Lower leg skin (tissue), 3 donors: Measurements from ENCODE around the gene YTHDF1.

Source experiments
- CTCF ChIP-seq, 3 donors: fragments of 450-650 bp; IDR thresholded peaks; one replicate each; pipeline ENCODE4 v1.5.1; 2016; ENCODE audit warnings: antibody characterized with exemption in 3 of 3, mild to moderate bottlenecking in 3 of 3, moderate library complexity in 2 of 3
- POLR2A ChIP-seq, 2 donors: fragments of 450-650 bp; IDR thresholded peaks; one replicate each; pipeline ENCODE4 v1.6.1; 2016 to 2017; ENCODE audit warnings: antibody characterized with exemption in 2 of 2, mild to moderate bottlenecking in 1 of 2, moderate library complexity in 1 of 2

DNA sequence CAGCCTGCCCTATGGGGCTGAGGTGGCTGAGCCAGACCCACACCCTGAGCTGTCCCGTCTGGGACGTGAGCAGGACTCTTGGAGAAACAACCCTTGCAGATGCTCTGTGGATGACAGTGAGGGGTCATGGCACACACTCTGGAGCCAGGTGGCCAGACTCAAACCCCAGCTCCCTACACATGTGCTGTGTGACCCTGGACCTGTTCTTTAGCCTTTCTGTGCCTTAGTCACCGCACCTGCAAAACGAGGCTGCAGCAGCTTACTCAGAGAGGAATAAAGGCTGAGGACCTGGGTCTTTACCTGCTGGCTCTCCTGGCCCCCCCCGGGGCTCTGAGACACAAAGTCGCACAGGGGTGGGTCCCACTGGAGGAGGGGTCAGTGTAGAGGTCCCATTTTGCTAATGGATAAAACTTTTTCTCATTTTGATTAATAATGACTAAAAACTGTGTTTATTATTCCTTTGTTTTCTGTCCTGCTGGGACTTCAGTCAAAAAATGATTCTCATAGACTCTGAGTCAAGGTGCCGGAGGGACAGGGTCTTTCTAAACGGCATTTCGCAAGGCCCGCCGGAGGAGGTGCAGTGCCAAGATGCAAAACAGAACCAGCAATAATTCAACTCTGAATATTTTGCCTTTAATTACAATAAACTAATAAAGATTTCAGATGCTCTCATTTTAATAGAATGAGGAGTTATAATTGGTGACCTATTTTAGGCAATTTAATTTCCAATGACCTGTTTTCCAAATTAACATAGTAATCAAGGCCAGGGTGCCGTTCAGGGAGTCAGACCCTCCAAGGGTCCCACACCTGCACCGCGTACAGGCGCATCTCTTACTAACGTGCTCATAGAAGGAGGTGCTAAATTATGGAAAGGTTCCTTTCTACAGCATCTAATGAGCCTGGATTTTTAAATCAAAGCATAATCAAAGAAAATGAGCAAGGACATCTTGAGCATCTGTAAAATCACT, 62.4 kb downstream of the YTHDF1 start:
- TF ChIP-seq CTCF (IDR thresholded peaks at IDR 0.05) (no peak), POLR2A (IDR thresholded peaks at IDR 0.05) (no peak)
